RWPE2 (cell line): ENCODE data around the gene RNF220.
"Not testable (repeated sequence)": the region's sequence is repeated elsewhere in the genome, so short reads cannot be mapped to it uniquely, and the experiment has no call there.

Source experiments
- ATAC-seq: fragments of 200-7000 bp; cut with Tn5 transposase; 3 replicates; pipeline ENCODE4 v1.9.1; 2021; ENCODE audit warnings: low read depth
- DNase-seq: peaks from one replicate; pipeline ENCODE4 v3.0.0-alpha.2; 2020; ENCODE audit warnings: low spot score
- H3K27ac ChIP-seq: fragments of 450-650 bp; 2 replicates; pipeline ENCODE4 v1.5.1; 2017; ENCODE audit warnings: mild to moderate bottlenecking; ENCODE audit not compliant: poor library complexity, severe bottlenecking
- H3K27me3 ChIP-seq: fragments of 250-450 bp; sonication (Bioruptor Pico); 2 replicates; pipeline ENCODE4 v1.5.1; 2021; ENCODE audit warnings: mild to moderate bottlenecking, moderate library complexity; ENCODE audit not compliant: insufficient read depth, poor library complexity, severe bottlenecking
- H3K36me3 ChIP-seq: fragments of 250-450 bp; sonication (Bioruptor Pico); 2 replicates; pipeline ENCODE4 v1.5.1; 2020; ENCODE audit warnings: low read depth, mild to moderate bottlenecking, moderate library complexity
- H3K4me1 ChIP-seq: fragments of 250-450 bp; sonication (Bioruptor Pico); 2 replicates; pipeline ENCODE4 v1.5.1; 2021; ENCODE audit warnings: mild to moderate bottlenecking, moderate library complexity; ENCODE audit not compliant: insufficient read depth, poor library complexity, severe bottlenecking
- H3K4me3 ChIP-seq: fragments of 250-450 bp; sonication (Bioruptor Pico); 2 replicates; pipeline ENCODE4 v1.5.1; 2021; ENCODE audit warnings: mild to moderate bottlenecking, moderate library complexity; ENCODE audit not compliant: severe bottlenecking
- H3K9me3 ChIP-seq: fragments of 250-450 bp; sonication (Bioruptor Pico); 2 replicates; pipeline ENCODE4 v1.5.1; 2021; ENCODE audit warnings: mild to moderate bottlenecking, moderate library complexity; ENCODE audit not compliant: severe bottlenecking
- TF ChIP-seq, protein P1 (sequence below): fragments of 450-650 bp; IDR thresholded peaks from one replicate; pipeline ENCODE4 v1.5.1; 2017; ENCODE audit warnings: mild to moderate bottlenecking, moderate library complexity; ENCODE audit not compliant: poor library complexity, severe bottlenecking

RNF220 gene

DNA sequence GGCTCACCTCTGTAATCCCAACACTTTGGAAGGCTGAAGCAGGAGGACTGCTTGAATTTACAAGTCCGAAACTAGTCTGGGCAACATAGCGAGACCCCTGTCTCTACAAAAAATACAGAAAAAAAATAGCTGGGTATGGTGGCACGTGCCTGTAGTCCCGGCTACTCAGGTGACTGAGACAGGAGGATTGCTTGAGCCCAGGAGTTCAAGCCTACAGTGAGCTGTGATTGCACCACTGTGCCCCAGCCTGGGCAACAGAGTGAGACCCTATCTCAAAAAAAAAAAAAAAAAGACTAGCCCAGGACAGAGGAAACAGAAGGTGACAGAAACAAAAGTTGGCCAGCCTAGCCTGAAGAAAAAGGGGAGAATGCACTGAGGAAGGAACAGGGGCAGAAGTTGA is 290.6 kb downstream of the RNF220 start:
- no peak for ATAC-seq
- Histone ChIP-seq H3K27me3 (no peaks in the 10 kb centered on the region), H3K27ac (no peak overlapping the region), H3K4me3 (no peak overlapping the region), H3K36me3 (no peaks in the 10 kb centered on the region), H3K4me1 (peaks cover 2% of the 10 kb centered on the region), H3K9me3 (no peaks in the 10 kb centered on the region)
- TF ChIP-seq, protein P1, sequence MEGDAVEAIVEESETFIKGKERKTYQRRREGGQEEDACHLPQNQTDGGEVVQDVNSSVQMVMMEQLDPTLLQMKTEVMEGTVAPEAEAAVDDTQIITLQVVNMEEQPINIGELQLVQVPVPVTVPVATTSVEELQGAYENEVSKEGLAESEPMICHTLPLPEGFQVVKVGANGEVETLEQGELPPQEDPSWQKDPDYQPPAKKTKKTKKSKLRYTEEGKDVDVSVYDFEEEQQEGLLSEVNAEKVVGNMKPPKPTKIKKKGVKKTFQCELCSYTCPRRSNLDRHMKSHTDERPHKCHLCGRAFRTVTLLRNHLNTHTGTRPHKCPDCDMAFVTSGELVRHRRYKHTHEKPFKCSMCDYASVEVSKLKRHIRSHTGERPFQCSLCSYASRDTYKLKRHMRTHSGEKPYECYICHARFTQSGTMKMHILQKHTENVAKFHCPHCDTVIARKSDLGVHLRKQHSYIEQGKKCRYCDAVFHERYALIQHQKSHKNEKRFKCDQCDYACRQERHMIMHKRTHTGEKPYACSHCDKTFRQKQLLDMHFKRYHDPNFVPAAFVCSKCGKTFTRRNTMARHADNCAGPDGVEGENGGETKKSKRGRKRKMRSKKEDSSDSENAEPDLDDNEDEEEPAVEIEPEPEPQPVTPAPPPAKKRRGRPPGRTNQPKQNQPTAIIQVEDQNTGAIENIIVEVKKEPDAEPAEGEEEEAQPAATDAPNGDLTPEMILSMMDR = no peak
- DNase-seq = no peak

DNA sequence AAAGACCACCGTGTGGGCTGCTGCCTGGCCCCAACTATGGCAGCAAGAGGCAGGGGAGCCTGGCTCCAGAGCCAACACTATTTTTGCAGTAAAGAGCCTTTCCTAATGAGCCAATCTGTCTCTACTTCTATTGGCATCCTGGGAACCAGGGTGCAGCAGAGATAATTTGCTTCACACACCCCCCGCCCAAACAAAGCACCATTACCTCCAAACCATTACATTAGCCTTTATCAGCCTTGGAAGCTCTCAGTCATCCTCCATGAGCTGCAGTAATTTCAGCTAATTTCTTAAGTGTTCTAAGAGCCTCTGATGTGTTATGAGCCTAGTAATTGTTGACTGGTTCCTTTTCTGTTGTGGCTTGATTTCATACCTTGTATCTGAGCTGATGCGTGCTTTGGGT is 291.0 kb downstream of the RNF220 start:
- no peaks in the 10 kb centered on the region for H3K9me3 ChIP-seq
- H3K4me3 ChIP-seq = no peak overlapping the region
- no peaks in the 10 kb centered on the region for H3K27me3 ChIP-seq
- DNase-seq (no peak), ATAC-seq (no peak)
- H3K36me3 ChIP-seq = no peaks in the 10 kb centered on the region
- H3K4me1 ChIP-seq = peaks cover 6% of the 10 kb centered on the region
- TF ChIP-seq, protein P1 = no peak
- H3K27ac ChIP-seq = no peak overlapping the region

DNA sequence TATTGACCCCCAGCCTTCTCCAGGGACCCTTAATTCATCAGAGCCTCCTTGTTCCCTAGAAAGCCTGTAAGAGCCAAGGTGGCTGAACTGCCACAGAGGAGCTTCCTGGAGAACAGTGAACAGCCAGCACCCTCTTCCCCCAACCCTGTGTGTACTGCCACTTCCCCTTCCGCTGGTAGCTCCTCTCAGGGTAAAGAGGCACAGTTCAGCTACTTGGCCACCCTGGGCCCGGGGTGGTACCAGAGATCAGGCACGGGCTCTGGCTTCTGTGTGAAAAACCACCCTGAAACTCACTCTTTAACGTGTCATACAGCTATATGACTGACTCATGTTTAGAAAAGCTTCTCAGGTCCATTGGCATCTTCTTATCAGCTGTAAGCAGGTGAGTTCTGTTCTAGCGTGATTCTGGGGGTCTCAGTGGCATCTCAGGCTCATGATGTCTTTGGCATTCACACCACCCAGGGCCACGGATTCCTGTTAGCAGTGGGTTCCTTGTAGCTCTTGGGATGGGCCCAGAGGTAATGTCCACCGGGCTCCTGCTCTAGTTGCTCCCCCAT is 291.8 kb downstream of the RNF220 start:
- ATAC-seq = no peak
- Histone ChIP-seq H3K9me3 (no peaks in the 10 kb centered on the region), H3K4me1 (peaks cover 6% of the 10 kb centered on the region), H3K4me3 (no peak overlapping the region), H3K27ac (no peak overlapping the region), H3K36me3 (no peaks in the 10 kb centered on the region), H3K27me3 (no peaks in the 10 kb centered on the region)
- TF ChIP-seq, protein P1 = no peak
- no peak for DNase-seq

DNA sequence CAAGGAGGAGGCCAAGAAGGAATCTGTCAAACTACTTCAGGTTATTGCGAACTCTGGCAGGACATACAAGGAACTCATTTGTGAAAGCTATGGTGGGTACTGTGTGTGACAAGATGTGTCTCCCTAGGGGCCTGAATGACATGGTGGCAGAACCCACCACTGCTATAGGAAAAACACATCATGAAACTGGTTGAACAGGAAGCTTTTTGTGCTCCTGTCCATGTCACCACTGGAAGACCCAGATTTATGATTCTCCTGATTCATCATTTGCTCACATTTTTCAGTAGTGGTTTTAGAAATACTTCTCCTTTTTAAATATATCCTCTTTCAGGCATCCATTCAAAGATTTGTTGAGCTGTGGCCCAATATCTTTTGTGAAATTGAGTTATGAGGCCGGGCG is 293.1 kb downstream of the RNF220 start:
- DNase-seq (no peak), ATAC-seq (no peak)
- Histone ChIP-seq H3K36me3 (no peaks in the 10 kb centered on the region), H3K4me1 (peaks cover 6% of the 10 kb centered on the region), H3K9me3 (no peaks in the 10 kb centered on the region), H3K27ac (no peak overlapping the region), H3K4me3 (no peak overlapping the region), H3K27me3 (no peaks in the 10 kb centered on the region)
- TF ChIP-seq, protein P1 = no peak

DNA sequence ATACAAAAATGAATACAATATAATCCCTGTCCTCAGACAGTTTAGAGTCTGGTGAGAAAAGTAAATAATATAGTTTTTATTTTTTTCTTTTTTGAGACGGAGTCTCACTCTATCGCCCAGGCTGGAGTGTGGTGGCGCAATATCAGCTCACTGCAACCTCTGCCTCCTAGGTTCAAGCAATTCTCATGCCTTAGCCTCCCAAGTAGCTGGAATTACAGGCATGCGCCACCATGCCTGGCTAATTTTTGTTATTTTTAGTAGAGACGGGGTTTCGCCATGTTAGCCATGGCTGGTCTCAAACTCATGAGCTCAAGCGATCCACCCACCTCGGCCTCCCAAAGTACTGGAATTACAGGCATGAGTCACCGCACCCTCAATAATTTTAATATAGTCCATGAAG is 294.3 kb downstream of the RNF220 start:
- not testable (repeated sequence) for H3K36me3 ChIP-seq, H3K27me3 ChIP-seq, H3K4me3 ChIP-seq, ATAC-seq, H3K4me1 ChIP-seq, H3K9me3 ChIP-seq, DNase-seq, H3K27ac ChIP-seq
